Measurements from ENCODE around the gene ARHGAP4.
A peak's percentile ranks its signal among the peaks of the same experiment; 100 is the strongest.

Gene ARHGAP4

GRCh38 chrX:153883163-153883843, 42.8 kb downstream of the ARHGAP4 start:
- Mint-ChIP-seq H3K27ac (no peak overlapping the region), H3K27me3 (ENCODE audit: low read depth, poor library complexity) (peaks cover 19% of the 10 kb centered on the region), H3K36me3 (ENCODE audit: low read depth) (no peaks in the 10 kb centered on the region), H3K4me1 (peaks cover 56% of the 10 kb centered on the region), H3K4me3 (no peak overlapping the region), H3K9me3 (peaks cover 41% of the 10 kb centered on the region)
- no peak for TF ChIP-seq CTCF (IDR thresholded peaks at IDR 0.05)
- DNase-seq: no peak

DNA sequence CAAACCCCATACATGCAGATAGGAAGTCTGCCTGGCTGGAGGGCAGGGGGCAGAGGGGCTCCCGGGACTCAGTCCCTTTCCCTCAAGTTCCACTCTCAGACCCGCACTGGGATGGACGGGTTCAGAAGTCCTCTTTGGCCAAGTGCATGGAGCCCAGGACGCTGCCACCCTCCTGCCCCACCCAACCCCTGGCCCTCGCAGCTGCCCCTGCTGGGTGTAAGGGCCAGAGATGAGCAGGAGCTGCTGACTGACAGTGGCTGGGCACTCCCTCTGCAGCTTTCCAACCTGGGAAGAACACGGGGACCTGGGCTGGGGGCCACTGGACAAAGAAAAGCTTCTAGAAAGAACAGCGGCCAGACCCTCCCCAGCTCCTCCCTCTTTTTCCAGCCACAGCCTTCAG, 43.5 kb downstream of the ARHGAP4 start:
- Mint-ChIP-seq H3K4me3 (peak overlapping the region; percentile 60), H3K27me3 (ENCODE audit: low read depth, poor library complexity) (peaks cover 18% of the 10 kb centered on the region), H3K27ac (no peak overlapping the region), H3K36me3 (ENCODE audit: low read depth) (no peaks in the 10 kb centered on the region), H3K9me3 (peaks cover 42% of the 10 kb centered on the region), H3K4me1 (peaks cover 59% of the 10 kb centered on the region)
- TF ChIP-seq CTCF (IDR thresholded peaks at IDR 0.05): no peak
- no peak for DNase-seq

GRCh38 chrX:153882086-153882498, 44.0 kb downstream of the ARHGAP4 start:
- Mint-ChIP-seq H3K36me3 (ENCODE audit: low read depth) (no peaks in the 10 kb centered on the region), H3K27ac (no peak overlapping the region), H3K4me1 (peaks cover 58% of the 10 kb centered on the region), H3K4me3 (peak overlapping the region; percentile 60), H3K9me3 (peaks cover 40% of the 10 kb centered on the region), H3K27me3 (ENCODE audit: low read depth, poor library complexity) (peaks cover 17% of the 10 kb centered on the region)
- no peak for TF ChIP-seq CTCF (IDR thresholded peaks at IDR 0.05)
- DNase-seq: no peak

DNA sequence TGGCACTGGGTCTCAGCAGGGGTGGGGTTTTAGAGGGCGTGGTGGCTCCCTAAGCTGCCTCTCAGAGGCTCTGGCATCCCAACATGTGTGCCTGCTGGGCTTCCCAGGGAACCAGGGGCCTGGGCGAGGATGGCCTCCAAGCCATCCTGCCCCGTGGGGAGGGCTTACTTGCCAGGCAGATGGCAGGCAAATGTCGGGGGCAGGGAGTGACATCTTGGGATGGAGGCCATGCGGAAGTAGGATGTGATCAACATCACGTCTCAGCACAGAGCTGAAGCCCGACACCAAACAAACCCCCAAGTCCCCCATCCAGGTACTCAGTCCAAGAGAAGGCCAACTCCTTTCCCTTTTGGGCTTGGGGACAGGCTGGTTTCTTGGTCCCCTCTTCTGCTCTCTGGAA, 44.8 kb downstream of the ARHGAP4 start:
- peaks cover 57% of the 10 kb centered on the region for H3K4me1 Mint-ChIP-seq
- no peak for DNase-seq
- no peak overlapping the region for H3K4me3 Mint-ChIP-seq
- TF ChIP-seq CTCF (IDR thresholded peaks at IDR 0.05): no peak
- H3K9me3 Mint-ChIP-seq: peaks cover 39% of the 10 kb centered on the region
- no peaks in the 10 kb centered on the region for H3K36me3 Mint-ChIP-seq (ENCODE audit: low read depth)
- H3K27me3 Mint-ChIP-seq (ENCODE audit: low read depth, poor library complexity): peaks cover 13% of the 10 kb centered on the region
- no peak overlapping the region for H3K27ac Mint-ChIP-seq

DNA sequence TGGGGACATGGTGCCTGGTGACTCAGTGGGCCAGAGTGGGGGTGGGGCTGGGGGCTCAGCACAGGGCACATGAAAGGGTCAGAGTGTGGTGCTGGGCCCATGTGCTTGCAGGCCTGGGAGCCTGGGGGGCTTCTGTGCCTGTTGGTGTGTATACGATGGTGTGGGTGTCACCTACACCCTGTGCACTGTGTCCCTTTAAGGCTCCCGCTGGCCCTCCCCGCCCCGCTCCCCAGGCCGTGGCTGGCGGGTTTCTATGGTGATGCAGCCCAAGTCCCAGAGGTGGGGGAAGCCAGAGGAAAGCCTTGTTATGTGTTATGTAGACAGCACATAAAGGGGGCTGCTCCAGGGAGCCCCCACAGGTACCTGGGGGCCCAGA, 45.6 kb downstream of the ARHGAP4 start:
- no peak for DNase-seq
- Mint-ChIP-seq H3K27ac (no peak overlapping the region), H3K4me1 (peaks cover 60% of the 10 kb centered on the region), H3K36me3 (ENCODE audit: low read depth) (no peaks in the 10 kb centered on the region), H3K9me3 (peaks cover 42% of the 10 kb centered on the region), H3K4me3 (no peak overlapping the region), H3K27me3 (ENCODE audit: low read depth, poor library complexity) (peaks cover 13% of the 10 kb centered on the region)
- no peak for TF ChIP-seq CTCF (IDR thresholded peaks at IDR 0.05)

DNA sequence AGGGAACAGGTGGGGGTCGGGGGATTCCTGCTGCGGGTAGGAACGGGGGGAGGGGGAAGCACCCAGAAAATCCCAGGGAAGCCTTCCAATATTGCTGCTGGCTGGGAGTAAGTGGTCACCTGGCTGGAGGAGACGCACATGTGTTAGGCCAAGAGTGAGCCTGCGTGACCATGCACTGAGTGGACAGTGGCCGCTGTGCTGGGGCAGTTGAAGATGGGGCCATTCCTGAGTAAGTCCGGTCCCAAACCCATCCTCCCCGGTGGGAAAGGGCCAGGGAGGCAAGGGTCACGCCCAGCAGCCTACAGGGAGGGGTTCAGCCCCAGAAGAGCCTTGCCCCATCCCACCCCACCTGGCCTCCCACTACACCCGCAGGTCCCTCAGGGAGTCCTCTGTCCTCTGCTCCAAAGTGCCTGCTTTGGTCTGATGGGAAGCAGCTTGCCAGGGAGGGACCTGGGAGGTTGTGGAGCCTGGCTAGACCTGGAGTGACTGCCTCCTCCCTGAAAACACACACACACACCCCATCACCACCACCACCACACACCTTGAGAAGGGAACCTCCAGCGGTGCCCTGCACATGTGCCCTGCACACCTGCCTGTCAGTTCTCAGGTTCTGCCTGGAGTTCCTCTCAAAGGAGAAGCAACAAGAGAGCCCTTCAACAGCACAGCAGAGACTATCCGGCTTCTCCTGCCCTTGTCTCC, 46.2 kb downstream of the ARHGAP4 start:
- H3K27me3 Mint-ChIP-seq (ENCODE audit: low read depth, poor library complexity): peaks cover 8% of the 10 kb centered on the region
- no peak for TF ChIP-seq CTCF (IDR thresholded peaks at IDR 0.05)
- DNase-seq: no peak
- H3K9me3 Mint-ChIP-seq: peaks cover 42% of the 10 kb centered on the region
- H3K4me3 Mint-ChIP-seq: peak overlapping the region; percentile 71
- no peaks in the 10 kb centered on the region for H3K36me3 Mint-ChIP-seq (ENCODE audit: low read depth)
- peaks cover 63% of the 10 kb centered on the region for H3K4me1 Mint-ChIP-seq
- H3K27ac Mint-ChIP-seq: no peak overlapping the region

All from nephron progenitor cell (in vitro differentiated cells).